HPDE6-E6E7 (cell line): ENCODE measurements around the gene DAB2IP.
"Not testable (repeated sequence)": the region's sequence is repeated elsewhere in the genome, so short reads cannot be mapped to it uniquely, and the experiment has no call there.

Experiments used
- DNase-seq: peaks from one replicate; pipeline ENCODE4 v3.0.0; 2011; ENCODE audit warnings: missing footprints; ENCODE audit errors: extremely low spot score

DAB2IP gene

DNA sequence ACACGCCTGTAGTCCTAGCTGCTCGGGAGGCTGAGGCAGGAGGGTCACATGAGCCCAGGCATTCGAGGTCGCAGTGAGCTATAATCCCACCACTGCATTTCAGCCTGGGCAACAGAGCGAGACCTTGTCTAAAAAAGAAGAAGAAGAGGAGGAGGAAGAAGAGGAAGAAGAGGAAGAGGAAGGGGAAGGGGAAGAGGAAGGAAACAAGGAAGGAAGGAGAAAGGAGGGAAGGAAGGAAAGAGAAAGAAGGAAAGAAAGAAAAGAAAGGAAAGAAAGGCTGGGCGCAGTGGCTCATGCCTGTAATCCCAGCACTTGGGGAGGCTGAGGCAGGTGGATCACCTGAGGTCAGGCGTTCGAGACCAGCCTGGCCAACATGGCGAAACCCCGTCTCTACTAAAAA lies 7.4 kb upstream of the DAB2IP start:
- not testable (repeated sequence) for DNase-seq

DNA sequence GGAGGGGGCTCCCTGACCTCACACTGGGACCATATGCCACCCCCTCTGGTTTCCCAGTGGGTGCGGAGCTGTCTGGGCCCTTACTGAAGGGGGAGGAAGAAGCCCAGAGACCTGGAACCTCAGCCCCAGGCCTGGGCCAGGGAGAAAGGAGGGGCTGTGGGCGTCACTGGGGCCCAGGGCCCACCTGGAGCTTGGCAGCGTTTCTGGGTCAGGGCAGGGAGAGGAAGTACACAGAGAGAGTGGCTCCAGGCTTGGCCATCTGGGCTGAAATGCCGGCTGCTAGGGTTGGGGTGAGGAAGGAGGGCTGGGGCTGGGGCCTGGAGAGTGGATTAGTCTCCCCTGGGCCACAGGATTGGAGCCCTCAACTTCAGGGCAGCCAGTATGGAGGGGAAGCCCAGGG lies 6.4 kb upstream of the DAB2IP start:
- no peak for DNase-seq

DNA sequence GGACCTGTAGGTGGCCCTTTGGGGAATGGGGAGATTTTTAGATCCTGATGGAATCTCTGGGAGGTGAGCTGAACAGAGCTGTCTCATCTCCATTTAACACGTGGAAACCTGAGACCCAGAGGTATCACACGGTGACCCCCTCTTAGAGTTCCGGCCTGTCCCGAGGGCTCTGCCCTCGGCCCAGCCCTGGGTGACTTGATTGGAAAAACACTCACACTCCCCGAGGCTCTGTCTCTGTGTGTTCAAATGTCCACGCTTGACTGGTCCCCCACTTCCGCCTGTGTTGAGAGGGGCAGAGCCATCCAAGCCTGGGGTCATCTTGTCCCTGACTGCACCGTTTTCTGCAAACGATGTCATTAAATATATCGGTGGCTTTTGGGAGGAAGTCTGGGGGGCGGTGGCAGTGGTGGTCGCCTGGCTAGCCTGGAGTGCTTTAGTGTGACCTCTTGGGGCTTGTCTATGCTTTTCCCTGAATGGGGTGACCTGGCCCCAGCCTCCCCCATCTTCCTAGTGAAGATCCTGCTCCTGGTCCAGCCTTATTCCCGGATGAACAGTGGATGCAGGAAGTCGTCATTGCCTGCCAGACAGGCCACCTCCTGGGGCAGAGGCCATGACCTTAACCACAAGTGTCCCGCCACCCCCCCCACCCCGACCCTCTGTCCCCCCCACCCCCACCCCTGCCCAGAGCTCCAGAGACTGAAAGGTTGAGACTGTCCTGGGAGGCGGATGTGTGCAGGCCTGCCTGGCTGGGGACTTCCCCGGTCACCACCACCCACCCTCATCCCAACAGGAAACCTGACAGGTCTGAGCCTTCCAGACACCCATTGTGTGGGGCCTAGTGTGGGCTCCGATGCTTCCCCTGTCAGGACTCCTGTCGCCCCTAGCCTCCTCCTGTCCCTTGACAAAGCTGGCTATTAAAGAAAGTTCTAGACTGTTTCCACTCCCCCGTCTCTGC lies 5.3 kb upstream of the DAB2IP start:
- no peak for DNase-seq

DNA sequence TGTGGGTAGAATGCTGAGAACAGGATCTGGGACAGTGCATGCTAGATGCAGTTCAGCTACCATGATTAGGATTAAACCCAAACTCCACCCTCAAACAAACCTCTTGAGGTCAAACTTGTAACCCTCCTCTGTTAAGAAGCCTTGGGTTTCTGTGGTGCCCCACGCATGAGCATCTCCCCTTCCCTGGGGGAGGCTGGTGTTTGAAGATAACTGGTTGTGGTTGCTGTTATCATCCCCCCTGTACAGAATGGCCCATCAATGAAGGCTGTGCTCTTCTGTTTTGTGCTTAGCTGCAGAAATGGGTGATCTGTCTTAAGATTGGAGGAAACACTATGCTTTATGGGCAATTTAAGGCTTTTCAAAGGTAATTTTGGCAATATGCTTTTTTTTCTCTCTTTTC lies 4.4 kb upstream of the DAB2IP start:
- no peak for DNase-seq

DNA sequence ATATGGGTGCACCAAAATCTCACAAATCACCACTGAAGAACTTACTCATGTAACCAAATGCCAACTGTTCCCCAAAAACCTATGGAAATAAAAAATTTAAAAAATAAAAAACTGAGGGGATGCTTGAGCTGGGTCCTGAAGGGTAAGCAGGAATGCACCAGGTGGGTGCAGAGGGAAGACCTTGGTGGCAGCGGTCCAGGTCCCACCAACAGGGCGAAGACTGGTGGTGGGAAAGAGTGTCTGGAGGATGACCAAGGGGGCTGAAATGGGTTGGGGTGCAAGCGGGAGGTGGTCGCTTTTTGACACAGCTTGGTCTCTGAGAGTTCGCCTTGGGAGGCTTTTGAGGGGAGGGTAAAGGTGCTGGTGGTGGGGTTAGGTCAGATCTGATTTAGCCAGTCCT lies 3.3 kb upstream of the DAB2IP start:
- no peak for DNase-seq

DNA sequence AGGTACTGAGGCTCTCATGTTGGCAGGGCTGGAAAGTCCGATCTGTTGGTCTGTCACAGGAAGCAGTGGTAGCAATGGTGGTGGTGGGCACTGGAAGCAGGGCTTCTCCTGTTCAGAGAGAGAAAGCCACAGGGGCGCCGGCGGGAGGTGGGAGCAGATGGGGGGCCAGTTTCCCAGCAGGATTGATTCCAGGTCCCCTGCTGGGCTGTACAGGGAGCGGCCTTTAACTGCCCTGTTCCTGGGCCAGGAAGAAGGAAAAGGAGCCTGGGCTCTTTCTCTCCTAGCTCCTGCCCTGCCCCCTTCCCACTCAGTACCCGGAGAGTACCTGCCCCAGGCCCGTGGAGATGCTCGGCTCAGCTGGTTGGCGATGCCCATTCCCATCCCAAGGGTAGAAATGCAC lies 2.6 kb upstream of the DAB2IP start:
- DNase-seq = no peak

DNA sequence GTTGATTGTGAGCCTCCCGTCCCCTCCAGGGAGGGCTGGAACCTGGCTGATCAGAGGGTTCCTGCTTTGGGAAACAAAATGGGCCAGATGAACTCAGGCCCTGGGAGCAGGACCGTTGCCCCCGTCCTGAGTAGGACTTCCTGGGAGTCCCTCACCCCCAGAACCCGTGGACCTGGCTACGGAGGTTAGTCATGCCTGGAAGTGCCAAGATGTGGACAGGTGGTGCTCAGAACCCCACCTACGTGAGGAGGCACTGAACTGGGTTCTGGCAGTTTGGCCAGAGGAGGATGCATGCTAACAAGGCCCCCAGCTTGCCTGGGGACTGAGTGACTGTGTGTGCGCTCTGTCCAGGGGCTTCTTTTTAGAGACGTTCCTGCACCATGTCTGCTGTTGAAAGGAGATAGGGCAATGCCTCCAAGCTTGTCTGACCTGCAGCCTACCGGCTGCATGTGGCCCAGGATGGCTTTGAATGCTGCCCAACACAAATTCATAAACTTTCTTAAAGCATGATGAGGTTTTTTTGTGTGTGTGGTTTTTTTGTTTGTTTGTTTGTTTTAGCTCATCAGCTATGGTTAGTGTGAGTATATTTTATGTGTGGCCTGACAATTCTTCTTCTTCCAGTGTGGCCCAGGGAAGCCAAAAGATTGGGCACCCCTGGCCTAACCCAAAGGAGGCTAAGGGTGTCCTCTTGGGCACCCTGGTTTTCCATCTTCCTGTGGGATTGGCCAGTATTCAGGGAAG lies 1.8 kb upstream of the DAB2IP start:
- no peak for DNase-seq

DNA sequence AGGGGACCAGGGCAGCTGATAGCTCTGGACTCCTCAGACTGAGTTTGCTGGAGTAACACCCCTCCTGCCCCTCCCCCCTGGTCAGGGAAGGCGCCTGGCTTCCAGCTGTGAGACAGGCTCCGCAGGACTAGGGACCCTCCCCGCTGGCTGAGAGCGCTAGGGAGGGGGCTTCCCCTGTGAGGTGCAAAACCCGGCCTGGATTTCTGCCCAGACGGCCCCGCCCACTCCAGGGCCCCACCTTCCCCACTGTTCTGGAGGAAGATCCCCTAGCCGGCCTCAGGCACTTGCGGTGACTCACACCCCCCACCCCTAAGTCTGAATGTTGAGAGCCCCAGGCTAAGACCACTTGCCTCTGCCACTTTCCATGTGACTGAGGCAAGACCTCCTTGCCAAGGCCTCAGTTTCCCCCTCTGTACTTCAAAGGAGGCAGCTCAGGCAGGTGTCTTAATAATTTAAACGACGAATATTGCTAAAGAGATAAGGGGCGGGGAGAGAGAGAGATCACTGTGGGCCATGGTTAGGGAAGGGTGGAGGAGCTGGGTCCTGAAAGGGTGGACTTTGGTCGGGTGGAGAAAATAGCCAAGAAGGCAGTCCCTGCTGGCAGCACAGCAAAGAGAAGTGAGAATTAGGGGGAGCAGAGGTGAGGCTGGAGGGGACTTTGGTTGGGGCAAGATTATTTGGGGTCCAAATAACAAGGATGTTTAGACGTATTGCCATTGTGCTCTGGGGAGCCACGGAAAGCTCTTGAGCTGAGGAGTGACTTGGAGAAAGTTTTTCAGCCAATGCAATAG lies 1.0 kb upstream of the DAB2IP start:
- no peak for DNase-seq

DNA sequence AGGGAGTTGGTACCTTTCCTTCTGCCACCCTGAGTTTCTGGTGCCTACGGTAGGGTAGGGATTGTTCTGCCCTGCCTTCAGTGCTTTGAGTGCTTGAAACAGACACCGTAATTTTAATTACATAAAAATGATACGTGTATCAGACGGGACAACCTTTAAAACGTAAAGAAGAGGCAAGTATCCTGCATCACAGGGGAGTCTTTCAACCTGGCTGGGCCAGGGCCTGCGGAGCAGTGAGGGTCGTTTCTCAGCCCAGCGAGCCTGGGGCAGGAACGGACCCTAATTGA lies 483 bp upstream of the DAB2IP start:
- DNase-seq = no peak

DNA sequence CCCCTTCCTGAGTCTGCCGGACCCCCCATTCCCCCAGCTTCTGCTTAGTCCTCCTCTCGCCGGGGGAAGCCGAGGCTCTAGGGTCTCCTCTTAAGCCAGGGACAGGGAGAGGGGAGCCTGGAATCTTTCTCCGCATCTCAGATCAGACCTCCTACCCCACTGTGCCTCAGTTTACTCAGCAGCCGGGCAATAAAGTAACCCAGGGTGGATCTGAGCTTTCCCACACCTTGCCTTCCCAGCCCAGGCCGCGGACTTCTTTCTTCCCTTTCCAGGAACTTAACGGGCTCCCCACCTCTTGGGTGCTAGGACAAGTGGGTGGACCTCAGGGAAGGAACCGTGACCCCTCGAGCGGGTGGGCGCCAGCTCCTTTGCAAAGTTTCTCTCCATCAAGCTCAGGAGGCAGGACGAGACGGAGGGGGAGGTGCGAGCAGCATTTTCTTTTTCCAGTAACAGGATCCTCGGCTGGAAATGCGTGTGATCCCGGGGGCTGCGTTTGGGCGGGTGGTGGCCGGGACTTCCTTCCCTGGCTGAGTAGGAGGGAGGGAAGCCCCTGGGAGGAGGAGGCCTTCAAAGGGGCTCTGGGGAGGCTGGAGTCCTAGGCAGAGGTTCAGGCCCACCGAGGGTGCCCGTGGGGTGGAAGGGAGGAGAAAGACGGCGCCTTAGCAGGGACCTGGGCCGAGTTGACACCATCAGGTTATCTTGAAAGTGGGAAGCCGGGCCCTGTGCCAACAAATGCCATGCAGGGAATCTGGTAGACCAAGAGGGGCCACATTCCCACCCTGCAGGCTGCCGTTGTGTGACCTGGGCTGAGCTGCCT lies 795 bp downstream of the DAB2IP start:
- no peak for DNase-seq

DNA sequence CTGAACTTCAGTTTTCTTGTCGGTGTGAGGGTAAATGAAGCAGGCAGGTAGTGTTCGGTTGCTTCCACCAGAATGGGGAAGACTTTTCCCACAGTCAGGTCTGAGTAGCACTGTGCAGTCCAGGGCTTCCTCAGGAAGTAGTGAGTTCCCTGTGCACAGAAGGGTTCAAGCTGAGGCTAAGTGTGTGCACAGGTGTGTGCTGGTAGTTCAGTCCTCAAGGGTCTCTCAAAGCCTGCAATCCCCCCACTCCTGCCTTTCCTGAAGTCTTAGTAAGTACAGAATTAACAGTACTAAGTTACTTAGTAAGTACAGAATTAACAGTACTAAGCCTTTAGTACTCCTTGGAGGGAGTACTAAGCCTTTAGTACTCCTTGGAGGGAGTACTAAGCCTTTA lies 1.4 kb downstream of the DAB2IP start:
- no peak for DNase-seq

DNA sequence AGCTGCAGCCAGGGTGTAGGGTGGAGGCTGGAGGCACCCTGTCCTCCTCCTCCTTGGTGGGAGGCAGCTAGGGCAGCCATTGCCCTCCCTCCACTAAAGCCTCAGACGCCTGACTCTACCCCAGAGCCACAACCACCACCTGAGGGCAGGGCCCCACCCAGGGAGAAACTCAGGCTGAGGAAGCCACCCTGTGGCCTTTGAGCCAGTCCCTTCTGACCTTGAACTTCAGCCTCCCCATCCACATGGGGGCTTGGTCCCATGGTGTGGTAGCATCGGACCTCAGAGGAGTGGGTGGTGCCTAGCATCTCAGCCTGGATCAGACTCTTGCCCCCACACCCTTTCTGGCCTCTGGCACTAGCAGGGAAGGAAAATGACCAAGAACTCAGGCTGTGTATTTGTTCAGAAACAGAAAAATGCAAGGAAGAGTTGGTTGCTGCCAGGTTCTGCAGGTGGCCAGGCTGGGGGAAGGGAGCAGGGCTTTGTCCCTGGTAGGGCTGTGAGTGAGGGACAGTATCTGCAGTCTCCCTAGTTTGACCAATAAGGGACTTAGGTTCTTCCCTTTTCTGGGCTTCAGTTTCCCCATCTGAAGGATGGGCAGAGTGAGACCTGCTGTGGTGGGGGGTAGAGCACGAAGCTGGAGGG lies 3.2 kb downstream of the DAB2IP start:
- DNase-seq = no peak

DNA sequence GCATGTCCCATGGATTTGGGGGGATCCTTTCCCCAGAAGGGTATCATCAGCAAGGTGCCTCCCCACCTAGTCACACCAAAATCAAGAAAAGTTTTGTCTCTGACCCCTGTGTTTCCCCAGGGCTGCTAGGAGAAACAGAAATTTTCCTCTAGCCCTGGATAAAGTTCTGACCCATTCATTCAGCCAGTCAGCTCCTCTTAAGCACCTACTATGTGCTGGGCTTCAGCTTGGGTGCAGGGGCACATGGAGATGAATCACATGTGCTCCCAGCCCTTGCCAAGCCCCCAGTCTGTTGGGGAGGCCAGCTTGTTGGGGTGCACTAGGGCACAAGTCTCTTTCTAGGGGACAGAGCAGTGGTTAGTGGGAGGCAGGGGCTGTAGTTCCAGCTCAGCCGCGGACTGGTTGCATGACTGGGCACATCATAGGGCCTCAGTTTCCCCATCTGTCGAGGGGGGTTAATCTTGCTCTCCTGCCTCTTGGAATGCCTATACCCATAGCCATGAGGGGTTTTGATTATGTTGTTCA lies 3.9 kb downstream of the DAB2IP start:
- DNase-seq = no peak

DNA sequence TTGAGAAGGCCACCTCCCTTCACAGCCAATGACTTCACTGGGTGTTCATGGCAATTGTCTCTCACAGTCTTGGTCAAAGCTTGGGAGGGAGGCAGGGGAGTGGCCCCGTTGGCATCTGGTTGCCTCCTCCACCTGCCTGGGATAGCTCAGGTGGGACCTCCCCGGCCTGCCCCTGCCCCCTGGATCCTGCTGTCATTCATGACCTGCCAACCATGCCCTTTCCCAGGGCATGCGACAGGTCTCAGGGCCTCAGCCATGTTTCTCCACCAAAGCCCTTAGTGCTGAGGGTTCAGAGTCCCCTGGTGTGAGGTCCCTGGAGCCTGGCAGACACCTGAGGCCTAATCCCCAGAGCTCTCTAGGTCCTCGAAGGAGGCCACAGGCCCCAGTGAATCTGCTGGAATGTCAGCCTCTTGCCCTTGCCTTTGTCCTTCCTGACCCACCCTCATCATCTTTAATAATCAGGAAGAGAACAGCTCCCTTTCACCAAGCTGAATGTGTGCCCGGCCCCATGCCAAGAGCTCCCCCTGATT lies 5.6 kb downstream of the DAB2IP start:
- DNase-seq = no peak

DNA sequence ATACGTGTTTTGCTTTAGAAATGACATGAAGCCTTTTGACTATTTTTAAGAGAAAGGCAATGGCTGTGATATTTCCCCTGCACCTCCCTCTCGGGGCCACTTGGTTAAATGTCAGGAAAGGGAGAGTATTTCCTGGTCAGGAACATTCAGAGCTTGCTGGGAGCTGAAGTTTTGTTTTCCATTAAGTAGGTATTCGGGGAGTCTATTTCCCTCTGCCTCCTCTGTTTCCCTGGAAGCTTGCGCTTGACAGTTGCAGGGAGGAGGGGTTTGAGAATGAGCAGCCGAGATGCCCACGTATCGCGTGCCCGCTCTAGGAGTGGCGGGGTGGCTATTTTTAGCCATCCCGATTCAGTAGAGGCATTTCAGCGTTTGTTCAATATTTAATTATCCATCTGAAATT lies 6.7 kb downstream of the DAB2IP start:
- DNase-seq = no peak

DNA sequence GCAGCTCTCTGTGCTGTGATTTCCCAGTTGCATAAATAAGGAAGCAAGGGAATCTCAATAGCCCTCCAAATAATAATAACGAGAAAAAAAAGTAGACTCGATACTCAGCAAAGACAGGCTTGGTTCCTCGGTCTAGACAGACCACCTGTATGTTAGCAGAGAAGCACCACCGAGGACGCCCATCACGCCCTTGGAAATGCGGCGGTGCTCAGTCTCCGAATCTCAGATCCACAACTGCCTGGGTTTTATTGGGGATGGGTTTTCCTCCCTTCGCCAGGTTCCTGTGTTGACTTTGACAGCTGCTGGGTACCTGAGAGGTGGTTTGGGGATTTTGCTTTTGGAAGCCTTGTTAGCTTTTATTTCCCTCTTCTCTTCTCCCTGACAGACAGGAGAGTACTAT lies 7.2 kb downstream of the DAB2IP start:
- DNase-seq = no peak

DNA sequence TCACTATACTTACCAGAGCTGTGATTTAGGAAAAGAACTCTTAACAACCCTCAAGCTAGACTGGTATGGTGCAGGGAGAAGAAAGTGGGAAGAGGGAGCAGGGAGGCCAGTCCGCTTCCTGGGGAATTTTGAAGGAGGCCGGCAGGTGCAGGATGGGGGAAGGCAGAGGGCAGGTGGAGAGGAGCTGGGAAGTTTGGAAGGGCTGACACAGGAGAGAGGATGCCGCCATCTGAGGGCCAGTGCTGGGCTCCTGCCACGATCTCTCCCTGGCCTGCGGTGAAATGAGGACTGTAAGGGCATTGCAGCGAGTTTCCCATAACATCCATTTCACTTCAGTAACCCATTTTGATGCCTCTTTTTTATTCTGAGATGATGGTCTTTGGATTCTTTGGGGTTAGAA lies 8.9 kb downstream of the DAB2IP start:
- no peak for DNase-seq

DNA sequence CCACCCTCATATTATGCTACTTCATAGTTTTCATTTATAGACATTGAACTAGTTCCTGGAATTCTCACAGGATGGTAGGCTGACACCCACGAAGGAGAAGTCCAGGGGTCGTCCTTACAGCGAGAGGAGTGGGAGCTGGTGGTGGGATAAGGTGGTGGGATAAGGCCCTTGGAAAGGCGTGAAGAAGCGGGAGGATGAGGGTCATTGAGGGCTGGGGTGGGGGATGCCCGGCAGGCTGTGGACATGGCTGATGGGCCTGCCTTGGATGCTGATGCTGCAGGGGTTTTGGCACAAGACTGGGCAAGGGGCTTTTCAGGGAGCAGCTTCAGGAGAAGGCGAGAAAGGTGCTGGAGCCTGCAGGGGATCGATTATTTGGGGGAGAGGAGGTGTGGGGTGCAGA lies 9.4 kb downstream of the DAB2IP start:
- DNase-seq = no peak

DNA sequence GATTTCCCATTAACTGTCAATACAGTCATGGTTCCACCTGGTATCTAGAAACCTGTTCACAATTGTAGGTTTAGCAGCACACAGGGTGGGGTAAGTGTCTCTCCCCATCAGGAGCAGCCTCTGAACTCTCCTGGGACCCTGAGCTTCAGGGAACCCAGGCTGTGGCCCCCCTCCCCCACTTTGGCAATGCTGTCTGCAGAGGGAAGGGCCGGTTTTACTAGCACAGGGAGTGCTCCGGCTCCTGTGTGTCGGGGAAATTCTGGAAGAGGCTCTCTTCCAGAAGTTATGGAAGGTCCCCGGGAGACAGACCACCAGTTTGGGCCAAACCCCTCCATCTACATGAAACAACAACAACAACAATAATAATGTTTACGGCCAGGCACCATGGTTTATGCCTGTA lies 9.9 kb downstream of the DAB2IP start:
- no peak for DNase-seq

DNA sequence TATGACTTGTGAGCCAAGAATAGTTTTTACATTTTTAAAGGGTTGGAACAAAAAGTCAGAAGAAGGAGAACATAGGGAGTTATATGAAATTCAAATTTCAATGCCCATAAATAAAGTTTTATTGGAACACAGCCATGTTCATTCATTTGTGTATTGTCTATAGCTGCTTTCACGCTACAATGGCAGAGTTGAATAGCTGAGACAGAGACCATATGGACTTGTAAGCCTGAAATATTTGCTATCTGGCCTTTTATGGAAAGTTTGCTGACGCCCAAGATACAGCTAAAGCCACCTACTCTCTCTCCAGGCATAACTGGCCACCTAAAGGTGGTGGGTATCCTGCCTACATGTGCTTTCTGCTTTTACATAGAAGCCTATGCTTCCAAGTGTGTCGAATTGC lies 10.9 kb downstream of the DAB2IP start:
- no peak for DNase-seq
